ENCODE data around the gene SUSD5.
A peak's percentile ranks its signal among the peaks of the same experiment; 100 is the strongest.
"Not testable (repeated sequence)": the region's sequence is repeated elsewhere in the genome, so short reads cannot be mapped to it uniquely, and the experiment has no call there.

The SUSD5 gene

GRCh38 chr3:33146791-33147445, 71.7 kb downstream of the SUSD5 start:
- DNase-seq, result peak; percentile 38

GRCh38 chr3:33145901-33146580, 72.6 kb downstream of the SUSD5 start:
- no peak for DNase-seq

- DNase-seq, result no peak
Observed at GRCh38 chr3:33145221-33145900, 73.2 kb downstream of the SUSD5 start.

GRCh38 chr3:33144433-33144832, 74.2 kb downstream of the SUSD5 start:
- DNase-seq, result no peak

GRCh38 chr3:33141006-33141405, 77.6 kb downstream of the SUSD5 start:
- DNase-seq, result peak; percentile 23

- DNase-seq, result no peak
Observed at GRCh38 chr3:33139996-33140395, 78.6 kb downstream of the SUSD5 start.

- DNase-seq, result not testable (repeated sequence)
Observed at GRCh38 chr3:33139006-33139623, 79.5 kb downstream of the SUSD5 start.

- DNase-seq, result no peak
Observed at GRCh38 chr3:33137691-33138090, 80.9 kb downstream of the SUSD5 start.

GRCh38 chr3:33134026-33134625, 84.5 kb downstream of the SUSD5 start:
- DNase-seq, result no peak

- no peak for DNase-seq
Observed at GRCh38 chr3:33132019-33132360, 86.6 kb downstream of the SUSD5 start.

GRCh38 chr3:33131331-33132018, 87.1 kb downstream of the SUSD5 start:
- DNase-seq, result peak; percentile 86

- no peak for DNase-seq
Observed at GRCh38 chr3:33130144-33130543, 88.5 kb downstream of the SUSD5 start.

- peak; percentile 26 for DNase-seq
Observed at GRCh38 chr3:33128706-33129105, 89.9 kb downstream of the SUSD5 start.

- no peak for DNase-seq
Observed at GRCh38 chr3:33125840-33126239, 92.8 kb downstream of the SUSD5 start.

- no peak for DNase-seq
Observed at GRCh38 chr3:33124638-33125037, 94.0 kb downstream of the SUSD5 start.

GRCh38 chr3:33122991-33123390, 95.6 kb downstream of the SUSD5 start:
- DNase-seq, result no peak

- no peak for DNase-seq
Observed at GRCh38 chr3:33119891-33120290, 98.7 kb downstream of the SUSD5 start.

GRCh38 chr3:33117461-33117860, 101.1 kb downstream of the SUSD5 start:
- no peak for DNase-seq

- DNase-seq, result peak; percentile 94
Observed at GRCh38 chr3:33115024-33115768, 103.4 kb downstream of the SUSD5 start.

GRCh38 chr3:33114622-33115023, 104.0 kb downstream of the SUSD5 start:
- DNase-seq, result no peak

- DNase-seq, result peak; percentile 93
Observed at GRCh38 chr3:33113772-33114621, 104.6 kb downstream of the SUSD5 start, which contains the start of gene CRTAP. Gene CRTAP (plus strand): TSS chr3:33114014. CDS start chr3:33114078, 64 bp downstream.
